GM21717 (cell line): ENCODE measurements around the gene DEFB131A.
"Not testable (repeated sequence)": the region's sequence is repeated elsewhere in the genome, so short reads cannot be mapped to it uniquely, and the experiment has no call there.

Experiments used
- ATAC-seq: cut with Tn5 transposase; IDR thresholded peaks from one replicate; pipeline ENCODE4 v1.9.1; 2021; ENCODE audit warnings: mild to moderate bottlenecking, moderate library complexity; ENCODE audit not compliant: unreplicated experiment

The DEFB131A gene, protein sequence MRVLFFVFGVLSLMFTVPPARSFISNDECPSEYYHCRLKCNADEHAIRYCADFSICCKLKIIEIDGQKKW

DNA sequence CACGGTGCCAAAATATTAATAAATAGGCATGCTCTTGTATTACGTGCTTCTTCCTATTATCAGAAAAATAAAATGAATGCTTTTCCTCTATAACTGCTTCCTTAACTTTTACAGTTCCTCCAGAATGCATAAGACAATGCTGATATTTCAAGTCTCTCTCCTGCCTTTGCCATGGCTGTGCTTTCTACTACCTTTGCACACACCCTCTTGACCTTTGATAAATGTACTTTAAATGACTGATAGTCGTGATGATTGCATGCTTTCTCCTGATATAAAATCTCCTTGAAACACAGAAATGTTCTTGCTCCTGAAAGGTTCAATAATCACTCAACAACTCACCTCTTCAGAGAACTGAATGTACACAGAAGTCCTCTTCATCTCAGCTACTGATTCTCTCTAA is at the start of gene DEFB131A:
DEFB131A (plus strand) TSS at position 301 of the 400 bp plus-strand sequence. CDS start 120 bp downstream, outside the sequence.
- not testable (repeated sequence) for ATAC-seq

DNA sequence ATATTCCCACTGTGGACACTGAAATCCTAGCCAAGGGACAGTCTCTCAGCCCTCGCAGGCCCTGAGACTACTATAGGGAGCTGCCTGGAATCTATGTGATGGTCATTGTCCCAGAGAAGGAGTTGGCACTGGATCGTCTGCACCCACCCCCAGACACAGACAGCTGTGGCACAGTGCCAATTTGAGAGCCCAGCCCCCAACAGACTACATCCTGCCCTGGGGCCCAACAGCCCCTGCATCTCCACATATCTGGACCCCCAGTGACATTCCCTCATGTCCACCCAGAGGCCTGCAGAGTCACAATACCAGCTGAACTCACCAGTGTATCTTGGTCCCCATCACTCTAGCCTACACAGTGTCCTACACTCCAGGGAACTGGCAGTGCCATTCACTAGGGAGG is 38.4 kb upstream of the DEFB131A start:
- ATAC-seq, result not testable (repeated sequence)

DNA sequence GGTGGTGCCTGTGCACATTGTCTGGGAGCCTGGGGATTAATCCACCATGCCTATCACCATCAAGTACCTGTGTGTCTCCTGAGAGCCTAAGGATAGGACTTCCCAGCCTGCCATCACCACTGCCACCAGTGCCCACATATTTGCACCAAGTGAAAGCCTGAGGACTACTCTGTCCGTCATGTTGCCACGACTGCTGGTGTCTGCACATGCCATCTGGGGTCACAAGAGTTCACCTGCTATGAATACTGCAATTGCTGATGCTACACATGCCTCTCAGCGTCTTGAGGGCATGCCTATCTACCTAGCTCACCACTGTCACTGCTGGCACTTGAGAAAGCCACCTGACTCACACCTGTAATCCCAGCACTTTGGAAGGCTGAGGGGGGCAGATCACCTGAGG is 37.7 kb upstream of the DEFB131A start:
- ATAC-seq, result not testable (repeated sequence)

DNA sequence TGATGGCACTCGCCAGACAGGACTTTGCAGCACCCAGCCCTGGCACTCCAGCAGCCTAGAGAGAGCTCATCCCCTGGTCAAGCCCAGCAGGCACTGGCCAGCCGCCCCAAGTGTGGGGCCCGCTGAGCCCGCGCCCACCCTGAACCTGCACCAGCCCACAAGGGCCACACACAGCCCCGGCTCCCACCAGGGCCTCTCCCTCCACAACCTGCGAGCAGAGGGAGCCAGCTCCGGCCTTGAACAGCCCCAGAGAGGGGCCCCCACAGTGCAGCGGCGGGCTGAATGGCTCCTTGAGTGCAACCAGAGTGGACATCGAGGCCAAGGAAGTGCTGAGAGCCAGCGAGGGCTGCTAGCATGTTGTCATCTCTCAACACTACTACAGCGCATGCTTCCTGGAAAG is 34.4 kb upstream of the DEFB131A start:
- no peak for ATAC-seq

DNA sequence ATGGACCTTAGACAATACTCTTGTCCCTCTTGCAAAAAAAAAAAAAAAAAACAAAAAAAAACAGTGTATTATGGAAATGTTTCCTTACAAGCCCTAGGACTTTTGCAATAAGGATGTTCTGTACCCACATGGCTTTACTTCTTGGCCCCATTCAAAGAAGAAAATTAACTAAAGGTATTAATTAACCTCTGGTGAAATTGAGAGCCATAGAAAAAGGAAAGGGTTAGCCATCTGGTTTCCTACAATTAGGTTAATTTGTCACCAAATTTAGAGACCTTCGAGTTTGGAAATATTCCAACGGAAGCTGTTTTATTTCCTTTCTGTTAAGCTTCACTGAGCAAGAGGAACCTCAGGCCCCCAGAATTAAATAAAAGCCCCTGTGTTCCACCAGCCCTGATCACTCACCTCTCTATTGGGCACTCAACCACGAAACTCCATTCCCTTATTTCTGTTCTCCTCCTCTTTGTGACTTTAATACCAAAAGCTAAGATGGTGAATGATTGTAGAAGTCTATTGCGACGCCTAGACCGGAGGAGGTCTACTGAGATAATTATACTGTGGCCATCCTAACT is 22.2 kb upstream of the DEFB131A start:
- ATAC-seq, result not testable (repeated sequence)

DNA sequence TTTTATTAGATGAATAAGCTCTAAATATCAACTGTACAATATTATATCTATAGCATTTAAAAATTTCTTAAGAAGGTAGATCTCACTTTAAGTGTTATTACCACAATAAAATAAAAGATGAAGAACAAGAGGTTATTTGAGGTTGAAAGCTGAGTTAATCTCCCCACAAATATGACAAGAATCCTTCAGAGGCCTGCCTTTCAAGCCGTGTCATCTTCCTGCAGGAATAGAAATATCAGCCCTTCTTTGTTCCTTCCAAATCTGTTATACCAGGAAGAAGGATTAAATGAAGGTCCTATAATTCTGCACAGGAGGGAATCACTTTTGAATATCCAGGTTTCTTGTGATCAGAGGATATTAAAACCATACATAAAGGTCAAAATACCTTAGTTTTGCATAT is 18.3 kb upstream of the DEFB131A start:
- not testable (repeated sequence) for ATAC-seq

DNA sequence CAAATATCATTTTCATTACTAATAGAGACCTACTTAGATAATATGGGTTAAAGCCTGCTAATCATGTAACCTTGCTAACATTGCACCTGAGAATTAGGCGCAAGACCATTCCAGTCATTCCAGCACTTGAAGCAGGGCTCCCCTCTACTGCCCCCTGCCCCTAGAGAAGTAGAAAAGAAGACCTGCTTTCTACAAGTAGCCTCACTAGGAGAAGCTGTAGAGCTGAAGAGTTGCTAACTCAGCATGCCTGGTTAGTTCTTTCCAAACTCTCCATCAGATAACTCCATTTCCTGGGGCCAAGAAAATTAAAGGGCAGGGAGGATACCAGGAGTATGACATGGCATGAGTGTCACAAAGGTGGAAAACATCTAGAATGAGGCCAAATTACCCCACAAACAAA is 14.2 kb upstream of the DEFB131A start:
- not testable (repeated sequence) for ATAC-seq

DNA sequence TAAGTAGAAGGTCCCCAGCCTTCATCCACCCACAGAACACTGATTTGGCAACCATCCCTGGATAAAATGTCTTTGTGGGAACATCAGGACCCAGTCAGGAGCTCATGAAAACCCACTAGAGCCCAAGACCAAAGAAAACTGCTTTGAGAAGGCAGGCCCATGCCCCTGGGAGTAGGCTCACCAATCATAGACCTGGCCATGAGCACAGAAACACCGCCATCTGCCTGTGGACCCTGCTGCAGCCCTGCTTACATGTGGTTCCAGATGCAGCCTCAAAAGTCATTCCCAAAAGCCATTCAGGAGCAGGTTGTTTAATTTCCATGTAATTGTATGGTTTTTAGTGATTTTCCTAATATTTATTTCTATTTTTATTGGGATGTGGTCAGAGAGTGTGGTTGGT is 10.9 kb upstream of the DEFB131A start:
- not testable (repeated sequence) for ATAC-seq

DNA sequence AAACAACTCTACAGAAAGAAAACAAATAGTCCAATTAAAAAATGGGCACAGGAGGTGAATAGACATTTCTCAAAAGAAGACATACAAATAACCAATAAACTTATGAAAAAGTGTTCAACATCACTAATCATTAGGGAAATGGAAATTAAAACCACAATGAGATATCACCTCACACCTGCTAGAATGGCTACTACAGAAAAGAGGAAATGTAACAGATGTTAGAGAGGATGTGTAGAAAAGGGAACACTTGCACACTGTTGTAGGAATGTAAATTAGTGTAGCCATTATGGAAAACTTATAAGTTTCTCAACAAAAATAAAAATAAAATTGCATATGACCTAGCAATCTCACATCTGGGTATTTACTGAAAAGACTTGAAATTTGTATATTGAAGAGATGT is 7.5 kb upstream of the DEFB131A start:
- not testable (repeated sequence) for ATAC-seq

DNA sequence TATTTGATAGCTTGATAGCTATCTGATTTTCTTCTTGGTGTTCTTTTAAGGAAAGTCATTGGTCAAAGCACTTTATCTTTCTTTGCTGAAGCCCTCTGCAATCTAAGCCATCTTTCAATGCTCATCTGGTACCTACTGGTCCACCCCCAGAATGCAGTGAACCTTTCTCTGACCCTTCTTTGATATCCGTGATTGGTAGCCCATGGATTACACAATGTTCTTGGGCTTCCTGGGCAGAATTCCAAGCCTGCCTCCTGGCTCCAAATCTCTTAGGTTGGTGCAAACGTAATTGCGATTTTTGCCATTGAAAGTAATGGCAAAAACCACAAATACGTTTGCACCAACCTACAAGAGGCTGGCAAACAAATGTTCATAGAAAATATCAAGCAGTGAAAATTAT is 1.9 kb upstream of the DEFB131A start:
- ATAC-seq, result not testable (repeated sequence)

DNA sequence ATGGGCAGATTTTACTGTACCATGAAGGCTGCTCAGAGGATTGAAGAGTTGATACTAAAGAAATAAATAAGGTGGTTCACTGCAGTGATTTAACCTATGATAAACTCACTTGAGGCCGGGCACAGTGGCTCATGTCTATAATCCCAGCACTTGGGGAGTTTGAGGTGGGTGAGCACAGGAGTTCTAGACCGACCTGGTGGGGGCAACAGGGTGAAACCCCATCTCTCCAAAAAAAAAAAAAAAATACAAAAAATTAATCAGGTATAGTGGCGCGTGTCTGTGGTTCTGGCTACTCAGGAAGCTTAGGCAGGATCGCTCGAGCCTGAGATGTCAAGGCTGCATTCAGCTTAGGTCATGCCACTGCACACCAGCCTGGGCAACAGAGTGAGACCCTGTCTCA is 467 bp downstream of the DEFB131A start:
- not testable (repeated sequence) for ATAC-seq

DNA sequence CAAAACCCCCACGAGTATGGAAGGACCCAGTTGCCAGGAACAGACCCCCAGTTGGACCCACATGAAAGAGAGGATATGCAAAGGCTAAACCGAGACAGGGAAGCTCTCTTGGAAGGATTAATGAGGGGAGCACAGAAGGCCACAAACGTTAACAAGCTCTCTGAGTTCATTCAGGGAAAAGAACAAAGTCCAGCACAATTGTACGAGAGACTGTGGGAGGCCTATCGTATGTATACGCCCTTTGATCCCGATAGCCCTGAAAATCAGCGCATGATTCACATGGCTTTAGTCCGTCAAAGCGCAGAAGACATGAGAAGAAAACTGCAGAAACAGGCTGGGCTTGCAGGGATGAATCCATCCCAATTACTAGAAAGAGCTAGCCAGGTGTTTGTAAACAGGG is 8.0 kb downstream of the DEFB131A start:
- not testable (repeated sequence) for ATAC-seq

DNA sequence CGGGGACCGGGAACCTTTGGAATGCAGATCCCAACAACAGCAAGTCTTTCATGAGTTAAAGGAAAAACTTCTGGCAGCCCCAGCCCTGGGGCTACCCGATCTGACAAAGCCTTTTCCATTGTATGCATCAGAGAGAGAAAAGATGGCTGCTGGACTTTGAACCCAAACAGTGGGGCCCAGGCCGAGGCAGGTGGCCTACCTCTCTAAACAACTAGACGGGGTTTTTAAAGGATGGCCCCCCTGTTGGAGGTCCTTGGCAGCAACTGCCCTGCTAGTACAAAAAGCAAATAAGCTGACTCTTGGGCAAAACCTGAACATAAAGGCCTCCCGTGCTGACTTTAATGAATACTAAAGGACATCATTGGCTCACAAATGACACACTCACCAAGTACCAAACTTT is 10.1 kb downstream of the DEFB131A start:
- ATAC-seq, result not testable (repeated sequence)

DNA sequence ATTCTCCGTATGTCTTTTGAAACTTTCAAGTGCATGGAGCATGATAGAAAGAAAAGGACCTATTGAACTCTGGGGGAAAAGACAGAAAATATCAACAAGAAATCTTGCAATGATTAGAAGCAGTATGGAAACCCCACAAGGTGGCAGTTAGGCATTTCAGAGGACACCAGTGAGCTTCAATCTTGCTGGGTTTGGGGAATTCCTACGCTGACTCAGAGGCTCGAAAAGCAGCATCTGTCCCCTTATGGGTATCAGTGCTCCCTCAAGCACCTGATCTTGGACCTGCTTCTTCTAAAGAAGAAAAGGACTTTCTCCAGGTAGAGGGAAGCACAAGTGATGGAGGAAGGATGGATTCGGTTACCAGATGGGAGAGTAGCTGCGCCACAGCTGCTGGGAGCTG is 10.8 kb downstream of the DEFB131A start:
- ATAC-seq, result not testable (repeated sequence)

DNA sequence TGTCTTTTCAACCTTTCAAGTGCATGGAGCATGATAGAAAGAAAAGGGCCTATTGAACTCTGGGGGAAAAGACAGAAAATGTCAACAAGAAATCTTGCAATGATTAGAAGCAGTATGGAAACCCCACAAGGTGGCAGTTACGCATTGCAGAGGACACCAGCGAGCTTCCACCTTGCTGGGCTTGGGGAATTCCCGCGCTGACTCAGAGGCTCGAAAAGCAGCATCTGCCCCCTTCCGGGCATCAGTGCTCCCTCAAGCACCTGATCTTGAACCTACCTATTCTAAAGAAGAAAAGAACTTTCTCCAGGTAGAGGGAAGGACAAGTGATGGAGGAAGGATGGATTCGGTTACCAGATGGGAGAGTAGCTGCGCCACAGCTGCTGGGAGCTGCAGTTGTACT is 35.3 kb downstream of the DEFB131A start:
- not testable (repeated sequence) for ATAC-seq

DNA sequence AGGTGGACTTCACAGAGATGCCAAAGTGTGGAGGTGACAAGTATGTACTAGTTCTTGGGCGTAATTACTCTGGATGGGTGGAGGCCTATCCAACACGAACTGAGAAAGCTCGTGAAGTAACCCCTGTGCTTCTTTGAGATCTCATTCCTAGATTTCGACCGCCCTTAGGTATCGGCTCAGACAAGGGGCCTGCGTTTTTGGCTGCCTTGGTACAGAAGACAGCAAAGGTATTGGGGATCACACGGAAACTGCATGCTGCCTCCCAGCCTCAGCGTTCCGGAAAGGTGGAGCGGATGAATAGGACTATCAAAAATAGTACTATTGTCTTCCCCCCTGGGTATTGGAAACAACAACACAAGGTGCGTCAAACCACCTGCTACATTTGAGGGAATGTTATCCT is 35.9 kb downstream of the DEFB131A start:
- not testable (repeated sequence) for ATAC-seq

DNA sequence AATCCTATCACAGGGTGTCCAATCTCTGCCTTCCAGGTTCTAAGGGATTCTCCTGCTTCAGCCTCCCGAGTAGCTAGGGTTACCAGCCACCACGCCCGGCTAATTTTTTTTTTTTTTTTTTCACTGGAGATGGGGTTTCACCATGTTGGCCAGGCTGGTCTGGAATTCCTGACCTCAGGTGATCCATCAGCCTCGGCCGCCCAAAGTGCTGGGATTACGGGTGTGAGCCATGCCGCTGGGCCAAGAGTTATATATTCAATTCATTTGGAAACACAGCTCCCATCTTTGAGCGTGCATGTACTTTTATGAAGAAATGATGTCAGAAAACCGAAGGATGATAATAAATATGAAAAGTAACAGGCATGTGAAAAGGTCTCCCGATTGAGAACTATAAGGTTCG is 38.7 kb downstream of the DEFB131A start:
- not testable (repeated sequence) for ATAC-seq

DNA sequence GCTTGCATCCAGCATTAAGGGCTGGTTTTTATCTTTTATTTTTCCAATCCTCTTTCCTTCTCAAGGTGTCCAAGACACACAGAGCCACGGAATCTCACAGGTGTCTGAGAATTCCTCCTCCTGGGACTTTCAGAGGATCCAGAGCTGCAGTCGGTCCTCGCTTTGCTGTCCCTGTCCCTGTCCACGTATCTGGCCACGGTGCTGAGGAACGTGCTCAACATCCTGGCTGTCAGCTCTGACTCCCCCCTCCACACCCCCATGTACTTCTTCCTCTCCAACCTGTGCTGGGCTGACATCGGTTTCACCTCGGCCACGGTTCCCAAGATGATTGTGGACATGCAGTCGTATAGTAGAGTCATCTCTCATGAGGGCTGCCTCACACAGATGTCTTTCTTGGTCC is 39.5 kb downstream of the DEFB131A start:
- ATAC-seq, result not testable (repeated sequence)

DNA sequence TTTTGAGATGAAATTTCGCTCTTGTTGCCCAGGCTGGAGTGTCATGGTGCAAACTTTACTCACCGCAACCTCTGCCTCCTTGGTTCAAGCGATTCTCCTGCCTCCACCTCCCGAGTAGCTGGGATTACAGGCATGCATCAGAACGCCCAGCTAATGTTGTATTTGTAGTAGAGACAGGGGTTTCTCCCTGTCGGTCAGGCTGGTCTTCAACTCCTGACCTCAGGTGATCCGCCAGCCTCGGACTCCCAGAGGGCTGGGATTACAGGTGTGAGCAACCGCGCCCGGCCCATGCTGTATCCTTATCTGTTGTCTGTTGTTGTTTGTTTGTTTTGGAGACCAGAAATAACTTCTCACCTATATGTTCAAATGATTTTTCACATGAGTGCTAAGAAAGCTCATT is 42.7 kb downstream of the DEFB131A start:
- ATAC-seq, result not testable (repeated sequence)

DNA sequence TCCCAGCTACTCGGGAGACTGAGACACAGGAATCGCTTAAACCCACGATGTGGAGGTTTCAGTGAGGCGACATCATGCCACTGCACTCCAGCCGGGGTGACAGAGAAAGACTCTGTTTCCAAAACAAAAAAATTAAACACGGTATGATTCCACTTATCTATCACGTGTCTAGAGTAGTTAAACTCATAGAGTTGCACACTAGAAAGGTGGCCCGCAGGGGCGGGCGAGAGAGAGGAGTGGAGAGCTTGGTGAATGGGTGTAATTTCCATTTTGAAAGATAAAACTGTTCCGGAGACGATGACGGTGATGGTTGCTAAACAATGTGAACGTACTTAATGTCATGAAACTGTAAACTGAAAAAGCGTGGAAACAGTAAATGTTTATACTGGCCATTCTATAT is 44.6 kb downstream of the DEFB131A start:
- ATAC-seq, result not testable (repeated sequence)

DNA sequence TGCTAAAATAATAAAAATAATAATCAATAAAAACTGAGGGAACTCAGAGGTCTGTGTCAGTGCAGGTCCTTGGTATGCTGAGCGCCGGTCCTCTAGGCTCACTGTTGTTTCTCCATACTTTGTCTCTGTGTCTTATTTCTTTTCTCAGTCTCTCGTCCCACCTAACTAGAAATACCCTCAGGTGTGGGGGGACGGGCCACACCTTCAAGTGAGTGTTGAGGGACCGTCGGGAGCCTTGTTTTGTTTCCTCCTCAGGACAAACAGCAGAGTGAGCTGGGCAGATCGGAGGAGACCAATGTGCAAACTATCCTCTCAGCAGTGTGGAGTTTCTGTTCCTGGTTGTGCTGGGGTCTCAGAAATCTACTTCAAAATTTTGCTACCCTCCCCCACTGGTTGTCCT is 46.3 kb downstream of the DEFB131A start:
- not testable (repeated sequence) for ATAC-seq

DNA sequence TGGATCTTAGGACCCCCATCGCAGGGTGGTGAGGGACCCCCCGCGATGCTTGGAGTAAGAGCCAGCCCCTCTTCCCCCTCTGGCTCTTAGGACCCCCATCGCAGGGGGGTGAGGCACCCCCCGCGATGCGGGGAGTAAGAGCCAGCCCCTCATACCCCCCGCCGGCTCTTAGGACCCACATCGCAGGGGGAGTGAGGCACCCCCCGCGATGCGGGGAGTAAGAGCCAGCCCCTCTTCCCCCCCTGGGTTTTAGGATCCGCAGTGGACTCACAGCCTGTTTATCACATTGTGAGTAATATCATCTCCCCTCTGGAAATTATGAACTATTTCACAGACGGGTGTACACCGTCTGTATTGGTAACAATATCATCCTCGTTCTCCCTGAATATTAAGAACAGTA is 46.8 kb downstream of the DEFB131A start:
- ATAC-seq, result not testable (repeated sequence)

DNA sequence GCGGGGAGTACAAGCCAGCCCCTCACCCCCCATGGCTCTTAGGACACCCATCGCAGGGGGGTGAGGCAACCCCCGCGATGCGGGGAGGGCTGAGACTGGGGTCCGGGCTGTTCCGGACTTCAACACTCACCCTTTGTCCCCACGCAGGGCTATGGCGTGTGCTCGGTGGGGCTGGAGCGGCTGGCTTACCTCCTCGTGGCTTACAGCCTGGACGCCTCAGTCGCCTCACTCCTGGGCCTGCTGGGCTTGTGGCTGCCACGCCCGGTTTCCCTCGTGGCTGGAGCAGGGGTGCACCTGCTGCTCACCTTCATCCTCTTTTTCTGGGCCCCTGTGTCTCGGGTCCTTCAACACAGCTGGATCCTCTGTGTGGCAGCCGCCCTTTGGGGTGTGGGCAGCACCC is 49.4 kb downstream of the DEFB131A start:
- not testable (repeated sequence) for ATAC-seq
